Stomach (tissue), 9 donors: ENCODE data around the gene MED17. TPM values are rescaled to one million over a fixed set of nuclear protein-coding genes. Genes with fewer than 3 reads are reported as not detected.

Experiments
- DNase-seq, 2 donors: peaks; one replicate each; pipeline versions ENCODE4 v3.0.0 to v3.0.0-alpha.2; 2013 to 2019
- H3K27ac ChIP-seq, 5 donors: fragments of 200-600 bp in 4 of 5; sonication (generic) in 4 of 5; one replicate each; pipeline ENCODE4 v1.5.1; 2013 to 2019; ENCODE audit warnings: mild to moderate bottlenecking in 1 of 5, moderate library complexity in 1 of 5
- H3K27me3 ChIP-seq, 3 donors: fragments of 200-600 bp; sonication (generic); one replicate each; pipeline ENCODE4 v1.5.1; 2017 to 2019; ENCODE audit warnings: mixed run types in 1 of 3
- H3K36me3 ChIP-seq, 4 donors: fragments of 200-600 bp; sonication (generic); 1 replicate in 3 of 4; 2 replicates in 1 of 4; pipeline ENCODE4 v1.5.1; 2016 to 2019
- H3K4me1 ChIP-seq, 4 donors: fragments of 200-600 bp; sonication (generic); one replicate each; pipeline ENCODE4 v1.5.1; 2016 to 2019
- H3K4me3 ChIP-seq, 4 donors: fragments of 200-600 bp; sonication (generic) in 3 of 4; one replicate each; pipeline ENCODE4 v1.5.1; 2016 to 2019; ENCODE audit warnings: mild to moderate bottlenecking in 1 of 4
- H3K9me3 ChIP-seq, 4 donors: fragments of 200-600 bp; sonication (generic); one replicate each; pipeline ENCODE4 v1.5.1; 2016 to 2019
- CTCF ChIP-seq, 7 experiments: fragments of 450-650 bp in 4 of 7; fragments of 200-600 bp in 3 of 7; sonication (generic) in 3 of 7; IDR thresholded peaks; one replicate each; pipeline ENCODE4 v1.5.1; 2016 to 2019; ENCODE audit warnings: antibody characterized with exemption in 7 of 7, control low read depth in 2 of 7, mild to moderate bottlenecking in 1 of 7
- EP300 ChIP-seq: sonication (generic); formaldehyde crosslinking; IDR thresholded peaks from one replicate; pipeline ENCODE4 v1.6.1; 2017; ENCODE audit warnings: antibody characterized with exemption
- POLR2A ChIP-seq, 4 donors: fragments of 450-650 bp; IDR thresholded peaks; one replicate each; pipeline ENCODE4 v1.6.1; 2016; ENCODE audit warnings: antibody characterized with exemption in 4 of 4, control low read depth in 2 of 4, mild to moderate bottlenecking in 1 of 4, moderate library complexity in 1 of 4
- POLR2AphosphoS5 ChIP-seq, 3 donors: sonication (generic); formaldehyde crosslinking; IDR thresholded peaks; one replicate each; pipeline ENCODE4 v1.6.1; 2016; ENCODE audit warnings: antibody characterized with exemption in 3 of 3
- WGBS, 5 donors: extraction: QIAGEN DNeasy Blood & Tissue Kit in 3 of 5; methylation state at CpG; one replicate each; pipeline versions ENCODE4 v1.1.5 to v1.1.7; 2013 to 2018; 5-methylcytosine and 5-hydroxymethylcytosine counted together
- intact Hi-C: fragments of 100-400 bp; cut with DNase I; formaldehyde crosslinking; loops from one replicate; pipeline ENCODE4 v1.15.1; 2023; ENCODE audit warnings: low total_unique reads
- polyA plus RNA-seq, 3 donors: library from polyadenylated mRNA; stranded (reverse); fragments of 200-250 nt; gene quantifications; one replicate each; pipeline ENCODE4 v1.2.3, GENCODE V29; 2013
- total RNA-seq, 5 donors: library from RNA; depleted of rRNA; stranded (reverse); fragments of >200 nt; gene quantifications; one replicate each; pipeline versions ENCODE4 v1.1.0 to v1.2.3, GENCODE V29; 2014 to 2016
- donor health status: healthy with polysubstance abuse.
- donor health status: Bipolar disorder and iron deficiency.
- donor health status: healthy.

MED17 gene
- total and polyA plus RNA-seq, 8 donors, result 6.5 to 121 (median 10.4) TPM

DNA sequence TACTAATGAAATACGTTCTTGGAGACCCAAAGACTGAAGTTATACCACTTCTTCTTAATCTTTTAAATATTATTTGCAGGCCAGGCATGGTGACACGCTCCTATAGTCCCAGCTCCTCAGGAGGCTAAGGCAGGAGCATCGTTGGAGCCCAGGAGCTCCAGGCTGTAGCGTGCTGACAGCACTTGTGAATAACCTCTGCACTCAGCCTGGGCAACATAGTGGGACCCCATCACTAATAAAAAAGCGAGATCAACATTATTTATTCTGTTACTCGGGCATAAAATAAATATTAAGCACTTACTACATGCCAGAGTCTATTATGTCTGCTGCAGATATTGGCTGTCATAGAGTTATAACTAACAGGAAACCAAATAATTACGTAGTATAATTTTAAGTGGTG, 720 bp upstream of the MED17 start:
- no peaks in the 10 kb centered on the region for H3K9me3 ChIP-seq
- intact Hi-C loops, result no loop called here
- H3K27me3 ChIP-seq, result no peaks in the 10 kb centered on the region
- DNase-seq, result no peak
- H3K27ac ChIP-seq, result peak overlapping the region in 4 of 5 donors; percentile 93 to 96 (median 95)
- WGBS, 5 donors, result 41 to 51% (median 49%) methylated on average over 7 of the region's 7 CpGs
- TF ChIP-seq POLR2AphosphoS5 (IDR thresholded peaks at IDR 0.05) (no peak), POLR2A (IDR thresholded peaks at IDR 0.05) (no peak), CTCF (IDR thresholded peaks at IDR 0.05) (no peak), EP300 (no peak)
- H3K4me1 ChIP-seq, result peaks cover 24 to 36% (median 33%) of the 10 kb centered on the region in 4 donors
- H3K4me3 ChIP-seq, result peak overlapping the region; percentile 74 to 95 (median 78)
- H3K36me3 ChIP-seq, result peaks cover 0 to 10% (median 5%) of the 10 kb centered on the region in 4 donors

DNA sequence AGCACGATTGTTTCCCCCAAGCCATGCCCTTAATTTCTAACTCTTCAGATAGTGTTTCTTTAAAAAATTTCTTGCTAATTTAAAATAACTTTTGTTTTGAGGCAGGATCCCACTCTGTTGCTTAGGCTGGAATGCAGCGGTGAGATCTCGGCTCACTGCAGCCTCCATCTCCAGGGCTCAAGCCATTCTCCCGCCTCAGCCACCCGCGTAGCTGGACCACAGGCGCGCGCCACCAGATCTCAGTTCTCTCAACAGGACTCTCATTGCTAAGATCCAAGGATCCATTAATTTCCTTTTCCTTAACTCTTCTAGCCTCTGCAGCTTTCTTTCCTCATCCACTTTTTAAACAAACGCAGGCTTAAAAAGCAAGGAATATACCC, 327 bp upstream of the MED17 start:
- 0 to 1% (median 0%) methylated on average over 10 of the region's 10 CpGs for WGBS, 5 donors

GRCh38 chr11:93784935-93785360, 866 bp downstream of the MED17 start:
- intact Hi-C loops, result no loop called here
- H3K27me3 ChIP-seq, result no peaks in the 10 kb centered on the region
- peaks cover 24 to 41% (median 33%) of the 10 kb centered on the region in 4 donors for H3K4me1 ChIP-seq
- H3K36me3 ChIP-seq, result peaks cover 0 to 25% (median 20%) of the 10 kb centered on the region in 4 donors
- TF ChIP-seq EP300, result no peak
- H3K9me3 ChIP-seq, result no peaks in the 10 kb centered on the region
- 0 to 1% (median 0%) methylated on average over 12 to 13 of the region's 13 CpGs for WGBS, 5 donors
- H3K4me3 ChIP-seq, result peak overlapping the region; percentile 74 to 95 (median 78)
- H3K27ac ChIP-seq, result peak overlapping the region; percentile 93 to 96 (median 95)
- DNase-seq, result no peak

More for the DNA sequence above, 327 bp upstream of the MED17 start:
- peaks cover 0 to 13% (median 9%) of the 10 kb centered on the region in 4 donors for H3K36me3 ChIP-seq
- H3K27ac ChIP-seq, result peak overlapping the region; percentile 82 to 96 (median 95)
- H3K4me1 ChIP-seq, result peaks cover 24 to 39% (median 33%) of the 10 kb centered on the region in 4 donors
- intact Hi-C loops, result no loop called here
- no peaks in the 10 kb centered on the region for H3K9me3 ChIP-seq
- no peaks in the 10 kb centered on the region for H3K27me3 ChIP-seq
- H3K4me3 ChIP-seq, result peak overlapping the region; percentile 74 to 95 (median 78)
- DNase-seq, result no peak
- no peak for TF ChIP-seq POLR2AphosphoS5 (IDR thresholded peaks at IDR 0.05)
- TF ChIP-seq EP300, result no peak
- TF ChIP-seq POLR2A (IDR thresholded peaks at IDR 0.05), result no peak
- no peak for TF ChIP-seq CTCF (IDR thresholded peaks at IDR 0.05)

GRCh38 chr11:93791493-93791892, 7.4 kb downstream of the MED17 start:
- intact Hi-C loops, result no loop called here
- TF ChIP-seq CTCF (IDR thresholded peaks at IDR 0.05), result no peak
- no peak for TF ChIP-seq POLR2A (IDR thresholded peaks at IDR 0.05)
- TF ChIP-seq EP300, result no peak
- no peak for TF ChIP-seq POLR2AphosphoS5 (IDR thresholded peaks at IDR 0.05)
- no peaks in the 10 kb centered on the region for H3K27me3 ChIP-seq
- 85 to 88% (median 86%) methylated on average over 5 of the region's 5 CpGs for WGBS, 5 donors
- no peak for DNase-seq
- no peak overlapping the region for H3K4me3 ChIP-seq
- no peaks in the 10 kb centered on the region for H3K9me3 ChIP-seq
- no peak overlapping the region for H3K27ac ChIP-seq
- H3K4me1 ChIP-seq, result peaks cover 10 to 22% (median 10%) of the 10 kb centered on the region in 4 donors
- peaks cover 45 to 91% (median 86%) of the 10 kb centered on the region in 4 donors for H3K36me3 ChIP-seq
